ENCODE results near the gene PDRG1.

The PDRG1 gene

GRCh38 chr20:31954500-31954899 lies 2.7 kb upstream of the PDRG1 start:
- no peak for DNase-seq (ENCODE audit: low read depth)
- no peak for TF ChIP-seq CTCF (IDR thresholded peaks at IDR 0.05; ENCODE audit: insufficient read depth, low read depth, low read length, missing control alignments)
- no peak overlapping the region for H3K4me3 ChIP-seq (ENCODE audit: low read length)

GRCh38 chr20:31953556-31954148 lies 1.8 kb upstream of the PDRG1 start:
- H3K4me3 ChIP-seq (ENCODE audit: low read length) = no peak overlapping the region
- TF ChIP-seq CTCF (IDR thresholded peaks at IDR 0.05; ENCODE audit: insufficient read depth, low read depth, low read length, missing control alignments) = no peak
- no peak for DNase-seq (ENCODE audit: low read depth)

GRCh38 chr20:31951203-31951529 lies 680 bp downstream of the PDRG1 start:
- no peak for DNase-seq (ENCODE audit: low read depth)
- H3K4me3 ChIP-seq (ENCODE audit: low read length) = peak overlapping the region; percentile 96
- TF ChIP-seq CTCF (IDR thresholded peaks at IDR 0.05; ENCODE audit: insufficient read depth, low read depth, low read length, missing control alignments) = no peak

- no peak overlapping the region for H3K4me3 ChIP-seq (ENCODE audit: low read length)
- no peak for DNase-seq (ENCODE audit: low read depth)
Observed at GRCh38 chr20:31949877-31950646, 1.8 kb downstream of the PDRG1 start.

GRCh38 chr20:31948008-31948407 lies 3.8 kb downstream of the PDRG1 start:
- no peak for TF ChIP-seq CTCF (IDR thresholded peaks at IDR 0.05; ENCODE audit: insufficient read depth, low read depth, low read length, missing control alignments)
- H3K4me3 ChIP-seq (ENCODE audit: low read length) = no peak overlapping the region
- DNase-seq (ENCODE audit: low read depth) = no peak

More at GRCh38 chr20:31949877-31950646, 1.8 kb downstream of the PDRG1 start:
- TF ChIP-seq CTCF (IDR thresholded peaks at IDR 0.05; ENCODE audit: insufficient read depth, low read depth, low read length, missing control alignments) = no peak

- no peak for TF ChIP-seq CTCF (IDR thresholded peaks at IDR 0.05; ENCODE audit: insufficient read depth, low read depth, low read length, missing control alignments)
Observed at GRCh38 chr20:31945785-31946184, 6.1 kb downstream of the PDRG1 start.

GRCh38 chr20:31945319-31945718 lies 6.5 kb downstream of the PDRG1 start:
- no peak overlapping the region for H3K4me3 ChIP-seq (ENCODE audit: low read length)
- no peak for TF ChIP-seq CTCF (IDR thresholded peaks at IDR 0.05; ENCODE audit: insufficient read depth, low read depth, low read length, missing control alignments)
- no peak for DNase-seq (ENCODE audit: low read depth)

More at GRCh38 chr20:31945785-31946184, 6.1 kb downstream of the PDRG1 start:
- H3K4me3 ChIP-seq (ENCODE audit: low read length) = no peak overlapping the region
- DNase-seq (ENCODE audit: low read depth) = no peak

Measured in epithelial cell of esophagus (primary cell).